ENCODE results near the gene C2orf74.

Gene C2orf74

DNA sequence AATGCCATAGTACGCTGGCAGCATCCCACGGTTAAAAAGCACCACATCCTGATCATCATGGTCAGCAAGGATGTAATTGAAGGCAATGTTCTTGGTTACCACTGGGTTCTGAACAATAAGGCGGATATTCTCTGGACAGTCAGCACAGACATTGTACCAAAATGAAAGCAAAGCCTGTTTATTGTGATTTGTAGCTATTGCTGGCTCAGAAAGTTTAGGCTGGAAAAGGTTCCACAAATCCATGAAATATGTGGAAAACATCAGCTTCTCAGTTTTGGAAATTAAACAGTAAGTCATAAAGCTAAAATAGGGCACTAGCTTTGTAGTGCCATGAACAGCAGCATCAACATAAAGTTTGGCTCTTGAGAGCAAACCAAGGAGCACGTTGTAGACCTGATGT is 52.2 kb downstream of the C2orf74 start:
- Histone ChIP-seq H3K36me3 (peaks cover 43% of the 10 kb centered on the region), H3K4me3 (ENCODE audit: low read depth, low read length) (no peak overlapping the region), H3K9me3 (ENCODE audit: severe bottlenecking) (no peaks in the 10 kb centered on the region), H3K27me3 (ENCODE audit: insufficient read depth, low read depth, severe bottlenecking) (no peaks in the 10 kb centered on the region), H3K27ac (no peak overlapping the region)
- DNase-seq = no peak
- TF ChIP-seq CTCF (IDR thresholded peaks at IDR 0.05; ENCODE audit: low read depth, low read length) = no peak
